ENCODE results near the gene TAS2R1.

TAS2R1 gene, protein sequence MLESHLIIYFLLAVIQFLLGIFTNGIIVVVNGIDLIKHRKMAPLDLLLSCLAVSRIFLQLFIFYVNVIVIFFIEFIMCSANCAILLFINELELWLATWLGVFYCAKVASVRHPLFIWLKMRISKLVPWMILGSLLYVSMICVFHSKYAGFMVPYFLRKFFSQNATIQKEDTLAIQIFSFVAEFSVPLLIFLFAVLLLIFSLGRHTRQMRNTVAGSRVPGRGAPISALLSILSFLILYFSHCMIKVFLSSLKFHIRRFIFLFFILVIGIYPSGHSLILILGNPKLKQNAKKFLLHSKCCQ

DNA sequence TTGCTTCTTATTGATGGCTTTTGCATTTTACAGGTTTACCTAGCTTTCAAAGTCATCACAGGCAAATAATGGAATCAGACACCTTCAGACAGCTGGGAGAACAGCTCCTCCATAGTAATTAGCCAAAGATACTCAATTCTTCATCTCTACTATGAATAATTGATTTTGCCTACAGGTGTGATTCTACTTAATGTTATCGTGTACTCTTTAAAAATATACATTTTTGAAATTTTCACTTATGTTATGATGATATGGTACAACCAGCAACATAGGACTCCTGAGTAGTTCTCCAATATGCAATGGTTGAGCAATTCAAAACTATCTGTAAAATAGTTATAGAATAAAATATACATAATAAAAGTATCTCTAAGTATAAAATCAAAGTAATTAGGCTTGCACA, at the start of gene TAS2R1:
Gene TAS2R1 (minus strand): TSS at position 101 of the 400 bp plus-strand sequence. CDS start 319 bp downstream, outside the sequence.
- Histone ChIP-seq H3K27me3 (ENCODE audit: control insufficient read depth in 2 of 2, insufficient read depth in 2 of 2, low read length in 2 of 2) (no peaks in the 10 kb centered on the region), H3K9me3 (ENCODE audit: control insufficient read depth in 2 of 2, low read length in 2 of 2) (no peaks in the 10 kb centered on the region), H3K9ac (ENCODE audit: low read depth in 1 of 2, low read length in 2 of 2) (no peak within 1 kb of the TSS), H3K4me3 (ENCODE audit: low read length in 2 of 2) (no peak within 1 kb of the TSS), H3K4me1 (ENCODE audit: control insufficient read depth in 2 of 2, insufficient read depth in 2 of 2, low read length in 2 of 2) (no peaks in the 10 kb centered on the region), H3K36me3 (ENCODE audit: control insufficient read depth in 2 of 2, insufficient read depth in 2 of 2, low read length in 2 of 2) (no peaks in the 10 kb centered on the region), H3K27ac (ENCODE audit: low read depth in 2 of 2, low read length in 2 of 2) (no peak within 1 kb of the TSS)

DNA sequence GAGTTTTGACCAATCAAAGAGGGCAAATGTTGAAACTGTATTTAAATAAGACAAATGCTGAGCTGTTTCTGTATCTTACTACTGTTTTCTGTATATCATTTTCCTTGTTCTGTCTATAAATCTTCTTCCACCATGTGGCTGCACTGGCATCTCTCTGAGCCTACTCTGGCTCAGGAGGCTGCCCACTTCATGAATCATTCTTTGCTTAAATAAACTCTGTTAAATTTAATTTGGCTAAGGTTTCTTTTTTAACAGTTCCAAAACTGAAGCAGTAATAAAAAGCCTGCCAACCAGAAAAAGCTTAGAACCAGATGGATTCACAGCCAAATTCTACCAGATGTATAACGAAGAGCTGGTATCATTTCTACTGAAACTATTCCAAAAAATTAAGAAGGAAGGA, 40.2 kb upstream of the TAS2R1 start:
- Histone ChIP-seq H3K27ac (ENCODE audit: low read depth in 2 of 2, low read length in 2 of 2) (no peak overlapping the region), H3K4me3 (ENCODE audit: low read length in 2 of 2) (no peak overlapping the region), H3K36me3 (ENCODE audit: control insufficient read depth in 2 of 2, insufficient read depth in 2 of 2, low read length in 2 of 2) (no peaks in the 10 kb centered on the region), H3K9ac (ENCODE audit: low read depth in 1 of 2, low read length in 2 of 2) (no peak overlapping the region), H3K4me1 (ENCODE audit: control insufficient read depth in 2 of 2, insufficient read depth in 2 of 2, low read length in 2 of 2) (no peaks in the 10 kb centered on the region), H3K9me3 (ENCODE audit: control insufficient read depth in 2 of 2, low read length in 2 of 2) (no peaks in the 10 kb centered on the region), H3K27me3 (ENCODE audit: control insufficient read depth in 2 of 2, insufficient read depth in 2 of 2, low read length in 2 of 2) (no peaks in the 10 kb centered on the region)

DNA sequence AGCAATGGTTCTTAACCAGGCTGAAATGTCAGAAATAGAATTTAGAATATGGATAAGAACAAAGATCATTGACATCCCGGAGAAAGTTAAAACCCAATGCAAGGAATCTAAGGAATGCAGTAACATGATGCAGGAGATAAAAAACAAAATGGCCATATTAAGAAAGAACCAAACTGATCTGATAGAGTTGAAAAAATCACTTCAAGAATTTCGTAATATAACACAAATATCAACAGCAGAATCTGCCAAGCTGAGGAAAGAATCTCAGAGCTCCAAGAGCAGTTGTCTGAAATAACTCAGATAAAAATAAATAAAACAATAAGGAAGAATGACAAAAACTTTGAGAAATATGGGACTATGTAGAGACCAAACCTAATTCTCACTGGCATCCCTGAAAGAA, 37.8 kb upstream of the TAS2R1 start:
- no peak overlapping the region for H3K27ac ChIP-seq (ENCODE audit: low read depth in 2 of 2, low read length in 2 of 2)
- no peak overlapping the region for H3K9ac ChIP-seq (ENCODE audit: low read depth in 1 of 2, low read length in 2 of 2)
- H3K4me1 ChIP-seq (ENCODE audit: control insufficient read depth in 2 of 2, insufficient read depth in 2 of 2, low read length in 2 of 2), result no peaks in the 10 kb centered on the region
- H3K9me3 ChIP-seq (ENCODE audit: control insufficient read depth in 2 of 2, low read length in 2 of 2), result no peaks in the 10 kb centered on the region
- no peaks in the 10 kb centered on the region for H3K36me3 ChIP-seq (ENCODE audit: control insufficient read depth in 2 of 2, insufficient read depth in 2 of 2, low read length in 2 of 2)
- no peak overlapping the region for H3K4me3 ChIP-seq (ENCODE audit: low read length in 2 of 2)
- H3K27me3 ChIP-seq (ENCODE audit: control insufficient read depth in 2 of 2, insufficient read depth in 2 of 2, low read length in 2 of 2), result no peaks in the 10 kb centered on the region

DNA sequence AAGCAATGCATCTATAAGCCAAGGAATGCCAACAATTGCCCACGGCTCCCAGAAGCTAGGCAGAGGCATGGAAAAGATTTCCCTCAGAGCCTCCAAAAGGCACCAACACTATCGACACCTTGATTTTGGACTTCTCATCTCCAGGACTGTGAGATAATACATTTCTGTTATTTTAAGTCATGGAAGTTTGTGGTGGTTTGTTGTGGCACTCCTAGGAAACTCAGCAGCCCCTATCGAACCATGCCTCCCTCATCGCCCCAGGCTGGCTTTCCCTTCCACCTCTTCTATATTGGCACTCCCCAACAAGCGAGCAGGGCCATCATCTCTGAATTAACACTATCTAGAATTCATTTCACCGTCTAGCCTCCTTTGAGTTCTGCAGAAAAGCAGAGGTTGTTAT, 33.7 kb upstream of the TAS2R1 start:
- Histone ChIP-seq H3K9ac (ENCODE audit: low read depth in 1 of 2, low read length in 2 of 2) (no peak overlapping the region), H3K4me3 (ENCODE audit: low read length in 2 of 2) (no peak overlapping the region), H3K4me1 (ENCODE audit: control insufficient read depth in 2 of 2, insufficient read depth in 2 of 2, low read length in 2 of 2) (no peaks in the 10 kb centered on the region), H3K9me3 (ENCODE audit: control insufficient read depth in 2 of 2, low read length in 2 of 2) (no peaks in the 10 kb centered on the region), H3K27me3 (ENCODE audit: control insufficient read depth in 2 of 2, insufficient read depth in 2 of 2, low read length in 2 of 2) (no peaks in the 10 kb centered on the region), H3K36me3 (ENCODE audit: control insufficient read depth in 2 of 2, insufficient read depth in 2 of 2, low read length in 2 of 2) (no peaks in the 10 kb centered on the region), H3K27ac (ENCODE audit: low read depth in 2 of 2, low read length in 2 of 2) (no peak overlapping the region)

DNA sequence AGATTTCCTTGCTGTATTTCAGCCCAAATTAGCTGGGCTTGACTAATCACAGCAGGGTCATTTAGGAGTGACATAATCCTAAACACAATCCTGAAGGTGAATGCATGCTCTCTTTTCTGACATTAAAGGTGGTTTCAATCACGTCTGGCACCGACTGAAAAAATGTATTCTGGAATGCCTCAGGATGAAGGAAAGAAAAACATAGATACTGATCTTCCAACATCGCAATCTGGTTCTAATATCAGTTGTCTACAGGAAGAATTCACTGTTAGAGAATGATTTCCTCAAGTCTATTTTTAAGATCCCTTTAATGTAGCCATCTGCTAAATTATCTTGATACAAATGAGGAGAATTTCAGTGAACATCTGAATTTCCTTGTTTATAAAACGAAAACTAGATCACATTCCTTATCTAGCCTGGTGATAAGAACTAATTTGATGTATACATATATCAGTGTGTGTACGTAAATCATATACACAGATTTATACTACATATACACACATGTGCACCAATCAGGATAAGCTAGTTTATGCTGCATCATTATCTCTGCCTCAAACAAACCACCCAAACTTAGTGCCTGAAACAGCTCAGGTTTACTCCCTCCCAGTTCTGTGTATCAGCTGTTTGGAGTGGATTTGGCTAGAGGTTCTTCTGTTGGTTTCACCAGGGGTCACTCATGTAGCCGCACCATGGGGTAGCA, 31.3 kb upstream of the TAS2R1 start:
- Histone ChIP-seq H3K27me3 (ENCODE audit: control insufficient read depth in 2 of 2, insufficient read depth in 2 of 2, low read length in 2 of 2) (no peaks in the 10 kb centered on the region), H3K27ac (ENCODE audit: low read depth in 2 of 2, low read length in 2 of 2) (no peak overlapping the region), H3K36me3 (ENCODE audit: control insufficient read depth in 2 of 2, insufficient read depth in 2 of 2, low read length in 2 of 2) (no peaks in the 10 kb centered on the region), H3K4me1 (ENCODE audit: control insufficient read depth in 2 of 2, insufficient read depth in 2 of 2, low read length in 2 of 2) (no peaks in the 10 kb centered on the region), H3K4me3 (ENCODE audit: low read length in 2 of 2) (no peak overlapping the region), H3K9me3 (ENCODE audit: control insufficient read depth in 2 of 2, low read length in 2 of 2) (no peaks in the 10 kb centered on the region), H3K9ac (ENCODE audit: low read depth in 1 of 2, low read length in 2 of 2) (no peak overlapping the region)

DNA sequence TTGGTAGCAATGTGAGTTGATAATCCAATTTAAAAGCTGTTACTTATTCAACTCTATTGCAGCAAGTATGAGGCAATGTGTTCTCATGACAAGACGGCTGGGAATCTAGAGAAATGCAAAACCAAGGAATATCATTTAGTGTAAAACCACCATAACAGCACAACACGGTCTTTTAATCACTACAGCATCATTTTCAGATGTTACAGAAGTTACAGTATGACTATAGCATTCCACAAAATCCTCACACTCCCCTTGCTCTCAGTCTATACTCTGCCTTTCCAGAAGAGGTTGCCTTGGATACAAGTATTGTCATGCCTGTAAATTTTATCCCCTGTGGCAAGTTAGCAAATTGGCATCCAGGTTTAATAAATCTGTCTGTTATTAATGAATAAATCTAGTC, 28.6 kb upstream of the TAS2R1 start:
- no peaks in the 10 kb centered on the region for H3K4me1 ChIP-seq (ENCODE audit: control insufficient read depth in 2 of 2, insufficient read depth in 2 of 2, low read length in 2 of 2)
- no peaks in the 10 kb centered on the region for H3K36me3 ChIP-seq (ENCODE audit: control insufficient read depth in 2 of 2, insufficient read depth in 2 of 2, low read length in 2 of 2)
- no peaks in the 10 kb centered on the region for H3K27me3 ChIP-seq (ENCODE audit: control insufficient read depth in 2 of 2, insufficient read depth in 2 of 2, low read length in 2 of 2)
- no peaks in the 10 kb centered on the region for H3K9me3 ChIP-seq (ENCODE audit: control insufficient read depth in 2 of 2, low read length in 2 of 2)
- H3K27ac ChIP-seq (ENCODE audit: low read depth in 2 of 2, low read length in 2 of 2), result no peak overlapping the region
- H3K9ac ChIP-seq (ENCODE audit: low read depth in 1 of 2, low read length in 2 of 2), result no peak overlapping the region
- no peak overlapping the region for H3K4me3 ChIP-seq (ENCODE audit: low read length in 2 of 2)

DNA sequence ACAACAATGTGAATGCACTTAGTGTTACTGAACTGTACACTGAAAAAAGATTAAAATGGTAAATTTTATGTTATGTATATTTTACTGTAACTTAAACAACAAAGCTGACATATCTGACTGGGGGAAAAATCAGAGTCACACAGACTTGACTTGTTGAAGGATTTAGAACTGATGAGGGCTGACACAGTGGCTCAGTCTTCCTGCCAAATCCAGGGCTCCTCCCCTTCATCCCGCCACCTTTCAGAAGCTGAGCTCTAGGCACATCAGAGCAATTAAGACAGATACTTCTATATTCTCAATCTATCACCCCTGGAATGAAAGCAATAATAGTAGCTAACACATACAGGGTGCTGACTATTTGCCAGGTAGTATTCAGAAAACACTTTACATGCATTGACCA, 27.7 kb upstream of the TAS2R1 start:
- Histone ChIP-seq H3K9me3 (ENCODE audit: control insufficient read depth in 2 of 2, low read length in 2 of 2) (no peaks in the 10 kb centered on the region), H3K4me1 (ENCODE audit: control insufficient read depth in 2 of 2, insufficient read depth in 2 of 2, low read length in 2 of 2) (no peaks in the 10 kb centered on the region), H3K36me3 (ENCODE audit: control insufficient read depth in 2 of 2, insufficient read depth in 2 of 2, low read length in 2 of 2) (no peaks in the 10 kb centered on the region), H3K9ac (ENCODE audit: low read depth in 1 of 2, low read length in 2 of 2) (no peak overlapping the region), H3K4me3 (ENCODE audit: low read length in 2 of 2) (no peak overlapping the region), H3K27ac (ENCODE audit: low read depth in 2 of 2, low read length in 2 of 2) (no peak overlapping the region), H3K27me3 (ENCODE audit: control insufficient read depth in 2 of 2, insufficient read depth in 2 of 2, low read length in 2 of 2) (no peaks in the 10 kb centered on the region)

DNA sequence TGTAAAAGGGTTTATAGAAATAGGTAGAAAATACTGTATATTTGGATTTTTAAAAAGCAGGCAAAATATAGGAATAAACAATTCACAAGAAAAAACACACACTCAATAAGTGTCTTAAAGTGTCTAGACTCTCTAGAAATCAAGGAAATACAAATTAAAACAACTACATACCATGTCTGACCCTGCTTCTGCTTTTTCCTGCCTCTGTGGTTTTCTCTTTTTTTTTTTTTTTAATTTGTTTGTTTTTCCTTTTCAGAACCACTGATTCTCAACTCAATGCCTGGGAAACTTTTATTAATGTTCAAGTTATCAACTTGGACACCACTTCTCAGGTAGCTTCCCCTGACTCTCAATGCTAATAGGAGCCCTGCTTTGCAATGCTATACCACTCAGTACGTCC, 25.5 kb upstream of the TAS2R1 start:
- no peak overlapping the region for H3K27ac ChIP-seq (ENCODE audit: low read depth in 2 of 2, low read length in 2 of 2)
- H3K9ac ChIP-seq (ENCODE audit: low read depth in 1 of 2, low read length in 2 of 2), result no peak overlapping the region
- H3K9me3 ChIP-seq (ENCODE audit: control insufficient read depth in 2 of 2, low read length in 2 of 2), result no peaks in the 10 kb centered on the region
- H3K36me3 ChIP-seq (ENCODE audit: control insufficient read depth in 2 of 2, insufficient read depth in 2 of 2, low read length in 2 of 2), result no peaks in the 10 kb centered on the region
- no peaks in the 10 kb centered on the region for H3K4me1 ChIP-seq (ENCODE audit: control insufficient read depth in 2 of 2, insufficient read depth in 2 of 2, low read length in 2 of 2)
- H3K4me3 ChIP-seq (ENCODE audit: low read length in 2 of 2), result no peak overlapping the region
- no peaks in the 10 kb centered on the region for H3K27me3 ChIP-seq (ENCODE audit: control insufficient read depth in 2 of 2, insufficient read depth in 2 of 2, low read length in 2 of 2)

DNA sequence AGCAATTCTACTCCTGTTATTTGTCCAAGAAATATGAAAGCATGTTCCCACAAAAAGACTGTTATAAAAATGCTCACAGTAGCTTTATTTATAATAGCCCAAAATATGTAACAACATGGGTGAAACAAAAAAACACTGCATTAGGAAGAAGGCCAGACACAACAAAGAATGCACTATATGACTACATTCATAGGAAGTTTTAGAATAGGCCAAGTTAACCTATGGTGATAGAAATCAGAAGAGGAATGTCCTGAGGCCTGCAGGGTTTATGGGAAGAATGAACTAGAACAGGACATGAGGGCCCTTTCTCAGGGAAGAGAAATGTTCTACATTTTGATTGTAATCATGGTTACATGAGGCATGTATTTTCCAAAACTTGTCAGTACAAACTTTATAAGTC, 24.7 kb upstream of the TAS2R1 start:
- Histone ChIP-seq H3K9ac (ENCODE audit: low read depth in 1 of 2, low read length in 2 of 2) (no peak overlapping the region), H3K27me3 (ENCODE audit: control insufficient read depth in 2 of 2, insufficient read depth in 2 of 2, low read length in 2 of 2) (no peaks in the 10 kb centered on the region), H3K36me3 (ENCODE audit: control insufficient read depth in 2 of 2, insufficient read depth in 2 of 2, low read length in 2 of 2) (no peaks in the 10 kb centered on the region), H3K27ac (ENCODE audit: low read depth in 2 of 2, low read length in 2 of 2) (no peak overlapping the region), H3K4me1 (ENCODE audit: control insufficient read depth in 2 of 2, insufficient read depth in 2 of 2, low read length in 2 of 2) (no peaks in the 10 kb centered on the region), H3K4me3 (ENCODE audit: low read length in 2 of 2) (no peak overlapping the region), H3K9me3 (ENCODE audit: control insufficient read depth in 2 of 2, low read length in 2 of 2) (no peaks in the 10 kb centered on the region)

DNA sequence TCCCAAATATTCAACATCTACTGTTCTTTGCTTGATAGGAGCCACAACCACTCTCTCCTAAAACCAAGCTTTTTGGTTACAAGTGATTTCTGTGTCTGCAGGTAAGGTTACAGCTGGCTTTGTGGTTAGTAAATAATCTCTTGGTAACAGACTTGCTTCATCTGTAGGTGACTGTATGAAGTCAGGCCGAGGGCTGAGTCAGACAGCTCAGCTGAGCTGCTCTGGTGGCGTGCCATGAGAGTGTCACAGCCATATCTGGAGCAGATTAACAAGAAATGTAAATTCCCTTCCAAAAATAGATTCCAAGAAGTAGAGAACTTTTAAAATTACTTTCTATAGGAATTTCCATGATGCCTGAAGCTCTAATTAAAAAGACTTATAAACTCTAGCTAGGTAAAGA, 23.7 kb upstream of the TAS2R1 start:
- Histone ChIP-seq H3K27ac (ENCODE audit: low read depth in 2 of 2, low read length in 2 of 2) (no peak overlapping the region), H3K36me3 (ENCODE audit: control insufficient read depth in 2 of 2, insufficient read depth in 2 of 2, low read length in 2 of 2) (no peaks in the 10 kb centered on the region), H3K9me3 (ENCODE audit: control insufficient read depth in 2 of 2, low read length in 2 of 2) (no peaks in the 10 kb centered on the region), H3K4me1 (ENCODE audit: control insufficient read depth in 2 of 2, insufficient read depth in 2 of 2, low read length in 2 of 2) (no peaks in the 10 kb centered on the region), H3K4me3 (ENCODE audit: low read length in 2 of 2) (no peak overlapping the region), H3K27me3 (ENCODE audit: control insufficient read depth in 2 of 2, insufficient read depth in 2 of 2, low read length in 2 of 2) (no peaks in the 10 kb centered on the region), H3K9ac (ENCODE audit: low read depth in 1 of 2, low read length in 2 of 2) (no peak overlapping the region)
